Colonic mucosa (tissue), 4 donors: ENCODE measurements around the gene TMTC2. TPM values are rescaled to one million over a fixed set of nuclear protein-coding genes. Genes with fewer than 3 reads are reported as not detected.

Experiments
- DNase-seq: peaks from one replicate; pipeline ENCODE4 v3.0.0-alpha.2; 2020
- H3K27ac ChIP-seq: fragments of 200-600 bp; one replicate; pipeline ENCODE4 v1.8.0; 2021
- H3K27me3 ChIP-seq: fragments of 200-600 bp; one replicate; pipeline ENCODE4 v1.8.0; 2021
- H3K36me3 ChIP-seq: fragments of 200-600 bp; one replicate; pipeline ENCODE4 v1.8.0; 2021
- H3K4me1 ChIP-seq: fragments of 200-600 bp; one replicate; pipeline ENCODE4 v1.8.0; 2021; ENCODE audit warnings: mild to moderate bottlenecking
- H3K4me3 ChIP-seq: fragments of 200-600 bp; one replicate; pipeline ENCODE4 v1.8.0; 2021
- H3K9ac ChIP-seq, 2 donors: one replicate each; pipeline ENCODE4 v1.7.0; 2013; ENCODE audit warnings: control low read depth in 2 of 2, low read depth in 2 of 2, low read length in 2 of 2
- H3K9me3 ChIP-seq: fragments of 200-600 bp; one replicate; pipeline ENCODE4 v1.8.0; 2021
- intact Hi-C: fragments of 100-400 bp; cut with DNase I; formaldehyde crosslinking; loops from one replicate; pipeline ENCODE4 v1.14.1; 2022
- total RNA-seq, 2 donors: library from RNA; stranded (reverse); fragmentation: NEBNext Ultra II Directional in 1 of 2; extraction: Animal tissue kit (Norgen Biotek cat#: 25700) in 1 of 2; gene quantifications; one replicate each; pipeline ENCODE4 v1.2.1, GENCODE V29; 2021
- TF ChIP-seq, protein P1 (sequence below): fragments of 200-600 bp; IDR thresholded peaks from one replicate; pipeline ENCODE4 v1.8.0; 2022; ENCODE audit warnings: antibody characterized with exemption, mild to moderate bottlenecking
- donor health status: healthy.
- donor health status: DM: no; HTN: no; CAD: no.
- donor health status: DM: no; HTN: no; CAD: no.

TMTC2 gene
- total RNA-seq, 2 donors from 2014 or later: 12.2 to 20.6 TPM

DNA sequence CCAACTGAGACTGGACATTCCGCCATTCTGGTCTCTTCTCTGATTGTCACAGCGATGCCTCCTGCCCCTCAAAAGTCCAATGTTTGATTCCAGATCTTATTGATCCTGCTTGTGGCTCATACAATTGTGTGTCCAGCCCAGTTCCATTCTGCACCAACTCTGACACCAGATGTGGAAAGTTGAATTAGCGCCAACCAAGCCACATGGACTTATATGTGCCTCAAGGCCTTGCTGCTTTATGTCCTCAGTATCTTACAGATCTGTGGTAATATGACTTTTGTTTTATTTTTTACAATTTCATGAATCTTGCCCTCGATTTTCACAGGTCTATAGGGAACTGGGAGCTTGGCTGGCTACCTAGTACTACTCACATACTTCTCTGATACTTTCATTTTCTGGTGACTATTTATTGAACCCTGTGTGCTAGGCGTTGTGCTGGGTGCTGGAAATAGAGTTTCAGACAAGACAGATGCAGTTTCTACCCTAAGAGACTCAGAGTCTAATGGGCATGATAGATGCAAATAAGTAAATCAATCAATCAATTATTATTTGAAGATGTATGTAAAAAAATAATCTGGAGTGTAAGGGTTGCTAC lies 472.0 kb downstream of the TMTC2 start:
- H3K27me3 ChIP-seq: no peaks in the 10 kb centered on the region
- DNase-seq: no peak
- H3K4me3 ChIP-seq: no peak overlapping the region
- no peaks in the 10 kb centered on the region for H3K9me3 ChIP-seq
- no peaks in the 10 kb centered on the region for H3K36me3 ChIP-seq
- intact Hi-C loops: no loop called here
- no peaks in the 10 kb centered on the region for H3K4me1 ChIP-seq
- TF ChIP-seq, protein P1, sequence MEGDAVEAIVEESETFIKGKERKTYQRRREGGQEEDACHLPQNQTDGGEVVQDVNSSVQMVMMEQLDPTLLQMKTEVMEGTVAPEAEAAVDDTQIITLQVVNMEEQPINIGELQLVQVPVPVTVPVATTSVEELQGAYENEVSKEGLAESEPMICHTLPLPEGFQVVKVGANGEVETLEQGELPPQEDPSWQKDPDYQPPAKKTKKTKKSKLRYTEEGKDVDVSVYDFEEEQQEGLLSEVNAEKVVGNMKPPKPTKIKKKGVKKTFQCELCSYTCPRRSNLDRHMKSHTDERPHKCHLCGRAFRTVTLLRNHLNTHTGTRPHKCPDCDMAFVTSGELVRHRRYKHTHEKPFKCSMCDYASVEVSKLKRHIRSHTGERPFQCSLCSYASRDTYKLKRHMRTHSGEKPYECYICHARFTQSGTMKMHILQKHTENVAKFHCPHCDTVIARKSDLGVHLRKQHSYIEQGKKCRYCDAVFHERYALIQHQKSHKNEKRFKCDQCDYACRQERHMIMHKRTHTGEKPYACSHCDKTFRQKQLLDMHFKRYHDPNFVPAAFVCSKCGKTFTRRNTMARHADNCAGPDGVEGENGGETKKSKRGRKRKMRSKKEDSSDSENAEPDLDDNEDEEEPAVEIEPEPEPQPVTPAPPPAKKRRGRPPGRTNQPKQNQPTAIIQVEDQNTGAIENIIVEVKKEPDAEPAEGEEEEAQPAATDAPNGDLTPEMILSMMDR: no peak
- no peak overlapping the region for H3K27ac ChIP-seq
- H3K9ac ChIP-seq: no peak overlapping the region

DNA sequence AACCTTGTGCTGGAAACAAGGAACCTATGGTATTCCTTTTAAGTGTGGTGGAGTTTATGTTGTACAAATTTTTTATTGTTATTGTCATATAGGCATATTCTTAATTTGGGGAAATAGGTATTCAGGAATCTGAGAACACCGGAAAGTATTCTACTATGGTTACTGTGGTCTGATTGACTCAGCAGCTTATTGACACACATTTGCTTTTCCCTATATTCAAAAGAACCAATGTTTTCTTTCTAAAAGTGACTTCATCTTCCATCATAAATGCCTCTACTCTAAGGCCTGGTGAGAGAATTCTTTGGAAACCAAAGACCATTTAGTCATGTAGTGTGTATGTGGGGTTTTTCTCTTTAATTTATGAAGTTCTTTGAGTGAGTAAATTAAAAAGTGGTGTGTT lies 474.8 kb downstream of the TMTC2 start:
- H3K36me3 ChIP-seq: no peaks in the 10 kb centered on the region
- TF ChIP-seq, protein P1: no peak
- H3K27ac ChIP-seq: no peak overlapping the region
- no peaks in the 10 kb centered on the region for H3K27me3 ChIP-seq
- H3K9me3 ChIP-seq: no peaks in the 10 kb centered on the region
- H3K4me1 ChIP-seq: no peaks in the 10 kb centered on the region
- H3K9ac ChIP-seq: no peak overlapping the region
- intact Hi-C loops: no loop called here
- H3K4me3 ChIP-seq: no peak overlapping the region
- DNase-seq: no peak

DNA sequence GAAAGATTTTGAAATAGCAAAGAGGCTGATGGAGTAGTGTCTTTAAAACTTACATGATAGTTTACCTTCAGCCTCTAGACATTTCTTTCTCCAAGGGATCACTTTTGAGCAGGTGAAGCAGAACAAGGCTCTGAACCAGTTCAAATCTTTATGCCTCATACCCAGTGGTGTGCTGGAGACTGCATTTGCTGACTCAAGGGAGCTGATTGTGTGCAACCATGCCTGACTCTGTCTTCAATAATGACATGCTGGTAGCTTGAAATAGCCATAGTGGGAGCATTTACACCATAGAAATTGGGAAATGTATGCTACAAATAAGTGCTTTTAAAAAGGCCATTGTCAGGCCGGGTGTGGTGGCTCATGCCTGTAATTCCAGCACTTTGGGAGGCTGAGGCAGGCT lies 482.0 kb downstream of the TMTC2 start:
- Histone ChIP-seq H3K27me3 (no peaks in the 10 kb centered on the region), H3K36me3 (no peaks in the 10 kb centered on the region), H3K9me3 (no peaks in the 10 kb centered on the region), H3K4me1 (no peaks in the 10 kb centered on the region), H3K9ac (no peak overlapping the region), H3K27ac (no peak overlapping the region), H3K4me3 (no peak overlapping the region)
- intact Hi-C loops: no loop called here
- DNase-seq: no peak
- TF ChIP-seq, protein P1: no peak

DNA sequence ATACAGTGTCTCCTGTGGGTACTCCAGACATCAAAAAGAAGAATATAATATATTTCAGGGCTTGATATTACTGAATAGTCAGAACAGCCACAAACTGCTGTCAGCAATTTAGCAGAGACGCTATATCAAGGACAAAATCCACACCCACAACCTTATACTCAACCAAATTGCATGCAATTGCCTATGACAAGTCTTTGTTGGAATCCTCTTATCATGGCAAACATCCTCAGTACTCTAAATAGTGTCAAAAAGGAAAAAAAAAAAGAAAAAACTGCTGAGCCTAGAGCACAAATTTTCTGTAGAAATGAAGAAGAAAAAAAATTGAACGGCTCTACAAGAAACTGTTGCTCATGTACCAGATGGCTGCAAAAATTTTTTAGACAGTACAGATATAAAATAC lies 485.7 kb downstream of the TMTC2 start:
- Histone ChIP-seq H3K4me3 (no peak overlapping the region), H3K27ac (no peak overlapping the region), H3K9me3 (no peaks in the 10 kb centered on the region), H3K27me3 (no peaks in the 10 kb centered on the region), H3K4me1 (no peaks in the 10 kb centered on the region), H3K36me3 (no peaks in the 10 kb centered on the region), H3K9ac (no peak overlapping the region)
- no peak for DNase-seq
- TF ChIP-seq, protein P1: no peak
- intact Hi-C loops: no loop called here

DNA sequence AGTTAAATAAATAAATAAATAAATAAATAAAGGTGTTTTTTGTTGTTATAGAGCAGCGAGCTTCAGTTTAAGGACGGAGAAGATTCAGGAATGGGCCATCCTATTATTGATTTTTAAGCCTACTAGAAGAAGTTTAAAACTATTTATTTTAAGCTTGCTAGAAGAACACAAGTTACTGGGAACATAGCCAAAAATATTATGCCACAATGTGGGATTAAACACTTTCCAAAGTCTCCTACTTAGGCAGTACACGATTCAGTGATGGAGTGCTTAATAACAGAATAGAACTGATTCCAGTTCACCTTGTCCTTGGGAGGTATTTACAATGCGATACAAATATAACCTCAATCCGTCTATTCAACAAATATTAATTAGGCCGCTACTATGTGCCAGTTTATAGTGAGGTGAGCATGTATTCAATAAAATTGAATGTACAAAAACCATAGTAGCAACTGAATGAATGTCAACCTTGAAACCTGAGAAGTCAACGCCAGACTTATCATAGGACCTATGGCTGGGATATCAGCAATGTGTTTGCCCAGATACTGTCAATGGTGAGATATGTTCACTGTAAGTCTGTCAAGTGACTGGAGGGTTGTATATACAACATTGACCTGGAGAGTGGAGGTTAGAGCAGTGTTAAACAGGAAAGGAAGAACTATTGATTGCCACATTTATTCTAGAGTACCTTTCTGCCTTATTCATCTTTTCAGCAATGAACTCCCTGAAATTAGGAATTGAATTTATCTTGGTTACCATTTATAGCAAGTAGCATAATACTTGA lies 486.4 kb downstream of the TMTC2 start:
- H3K27ac ChIP-seq: no peak overlapping the region
- H3K27me3 ChIP-seq: no peaks in the 10 kb centered on the region
- H3K4me1 ChIP-seq: no peaks in the 10 kb centered on the region
- no peaks in the 10 kb centered on the region for H3K9me3 ChIP-seq
- H3K36me3 ChIP-seq: no peaks in the 10 kb centered on the region
- TF ChIP-seq, protein P1: no peak
- no peak for DNase-seq
- intact Hi-C loops: no loop called here
- no peak overlapping the region for H3K4me3 ChIP-seq
- H3K9ac ChIP-seq: no peak overlapping the region
